Erythroblast (primary cell): Measurements from ENCODE around the gene NOTCH3.

ENCODE experiments used
- GATA1 ChIP-seq: IDR thresholded peaks from 2 replicates; pipeline ENCODE4 v1.6.1; 2011; ENCODE audit warnings: low read depth, mild to moderate bottlenecking, control low read depth, low read length, moderate library complexity
- POLR2A ChIP-seq: IDR thresholded peaks from 2 replicates; pipeline ENCODE4 v1.6.1; 2011; ENCODE audit warnings: mild to moderate bottlenecking, low read length

- TF ChIP-seq POLR2A (no peak), GATA1 (no peak)
Measured at GRCh38 chr19:15161028-15161984, 39.5 kb downstream of the NOTCH3 start.
